GM12874 (cell line): Measurements from ENCODE around the gene AUH.

Source experiments
- CTCF ChIP-seq: IDR thresholded peaks from 2 replicates; pipeline ENCODE4 v1.5.1; 2011; ENCODE audit warnings: low read depth, mild to moderate bottlenecking, control low read depth, low read length, moderate library complexity; ENCODE audit not compliant: insufficient read depth

AUH gene

GRCh38 chr9:91177661-91178280 lies 183.9 kb downstream of the AUH start:
- TF ChIP-seq CTCF = no peak

GRCh38 chr9:91177081-91177480 lies 184.6 kb downstream of the AUH start:
- TF ChIP-seq CTCF = no peak

GRCh38 chr9:91176426-91176825 lies 185.3 kb downstream of the AUH start:
- TF ChIP-seq CTCF = no peak

GRCh38 chr9:91174772-91175171 lies 186.9 kb downstream of the AUH start:
- TF ChIP-seq CTCF = no peak

- no peak for TF ChIP-seq CTCF
These were observed 189.4 kb downstream of the AUH start for GRCh38 chr9:91172329-91172728.

GRCh38 chr9:91170951-91171350 lies 190.8 kb downstream of the AUH start:
- TF ChIP-seq CTCF = no peak

GRCh38 chr9:91166796-91167366 lies 194.8 kb downstream of the AUH start:
- no peak for TF ChIP-seq CTCF
